Right lobe of liver (tissue), 6 donors: Measurements from ENCODE around the gene GALNT7. TPM values are rescaled to one million over a fixed set of nuclear protein-coding genes. Genes with fewer than 3 reads are reported as not detected.

Source experiments
- ATAC-seq, 4 donors: fragments of 200-7000 bp; cut with Tn5 transposase; one replicate each; pipeline ENCODE4 v1.9.1; 2020; ENCODE audit warnings: mild to moderate bottlenecking in 4 of 4, moderate library complexity in 4 of 4
- DNase-seq, 3 donors: peaks; one replicate each; pipeline ENCODE4 v3.0.0-alpha.2; 2020
- H3K27ac ChIP-seq, 3 donors: fragments of 200-600 bp; one replicate each; pipeline ENCODE4 v1.8.0; 2022
- H3K27me3 ChIP-seq, 2 donors: fragments of 200-600 bp; one replicate each; pipeline ENCODE4 v1.8.0; 2022
- H3K36me3 ChIP-seq, 4 donors: fragments of 200-600 bp; sonication (generic) in 1 of 4; one replicate each; pipeline versions ENCODE4 v1.5.1 to v1.8.0; 2017 to 2022; ENCODE audit warnings: control low read depth in 1 of 4
- H3K4me1 ChIP-seq, 4 donors: fragments of 200-600 bp; sonication (generic) in 1 of 4; one replicate each; pipeline versions ENCODE4 v1.5.1 to v1.8.0; 2017 to 2022; ENCODE audit warnings: control low read depth in 1 of 4
- H3K4me3 ChIP-seq, 3 donors: fragments of 200-600 bp; one replicate each; pipeline ENCODE4 v1.8.0; 2022
- H3K9me3 ChIP-seq, 4 donors: fragments of 200-600 bp; sonication (generic) in 1 of 4; one replicate each; pipeline versions ENCODE4 v1.5.1 to v1.8.0; 2017 to 2022; ENCODE audit warnings: control low read depth in 1 of 4
- POLR2A ChIP-seq: fragments of 450-650 bp; IDR thresholded peaks from one replicate; pipeline ENCODE4 v1.6.1; 2017; ENCODE audit warnings: antibody characterized with exemption, mild to moderate bottlenecking
- WGBS: methylation state at CpG from one replicate; pipeline ENCODE4 v1.1.6; 2018; ENCODE audit warnings: low coverage, low lambda C conversion rate; ENCODE audit not compliant: insufficient coverage; ENCODE audit errors: missing lambda C conversion rate; 5-methylcytosine and 5-hydroxymethylcytosine counted together
- intact Hi-C, 2 donors: fragments of 100-400 bp; cut with DNase I; formaldehyde crosslinking; loops; one replicate each; pipeline versions ENCODE4 v1.11.2 to v1.14.1; 2022
- total RNA-seq, 6 experiments: library from RNA; depleted of rRNA in 2 of 6; stranded (reverse); fragments of >200 nt in 2 of 6; fragmentation: NEBNext Ultra II Directional in 3 of 6; extraction: Animal tissue kit (Norgen Biotek cat#: 25700) in 3 of 6; gene quantifications; one replicate each; pipeline versions ENCODE4 v1.1.0 to v1.2.4, GENCODE V29; 2016 to 2023
- TF ChIP-seq, protein P1 (sequence below), 4 donors: fragments of 200-600 bp in 3 of 4; fragments of 450-650 bp in 1 of 4; IDR thresholded peaks; one replicate each; pipeline versions ENCODE4 v1.5.1 to v1.8.0; 2016 to 2022; ENCODE audit warnings: antibody characterized with exemption in 4 of 4, mild to moderate bottlenecking in 2 of 4
- donor health status: DM: no; HTN: yes; CAD: no.
- donor health status: DM: no; HTN: no; CAD: no.
- donor health status: DM: no; HTN: no; CAD: no.
- donor health status: DM: no; HTN: yes; CAD: no.
- donor health status: DM: no; HTN: yes; CAD: no.

GALNT7 gene
- total RNA-seq, 6 experiments from 2014 or later, result 0.62 to 2.2 (median 1.4) TPM

DNA sequence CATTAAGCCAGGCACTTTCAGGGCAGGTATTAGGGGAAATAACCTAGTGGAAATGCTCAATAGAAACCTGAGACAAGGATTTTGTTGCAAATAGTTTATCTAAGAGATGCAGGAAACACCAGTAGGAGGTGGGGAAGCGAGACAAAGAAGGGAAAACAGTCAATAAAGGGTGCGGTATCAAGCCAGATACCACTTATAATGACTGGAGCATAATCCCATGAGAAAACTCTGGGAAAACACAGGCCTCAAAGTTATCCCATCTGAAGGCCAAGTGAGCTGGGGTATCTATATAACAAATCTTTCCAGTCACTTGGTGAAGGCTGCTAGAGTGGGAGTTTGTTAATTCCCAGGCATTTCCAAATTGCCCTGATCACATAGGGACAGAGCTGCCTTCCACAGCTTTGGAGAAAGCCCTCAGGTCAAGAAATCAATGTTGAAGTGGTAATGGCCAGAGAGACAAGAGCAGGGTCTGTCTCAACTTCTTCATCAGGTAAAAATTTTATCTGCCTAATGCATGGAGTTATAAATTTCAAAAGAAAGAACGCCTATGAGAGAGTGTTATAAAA is 175.3 kb downstream of the GALNT7 start:
- TF ChIP-seq POLR2A, result no peak
- TF ChIP-seq, protein P1, sequence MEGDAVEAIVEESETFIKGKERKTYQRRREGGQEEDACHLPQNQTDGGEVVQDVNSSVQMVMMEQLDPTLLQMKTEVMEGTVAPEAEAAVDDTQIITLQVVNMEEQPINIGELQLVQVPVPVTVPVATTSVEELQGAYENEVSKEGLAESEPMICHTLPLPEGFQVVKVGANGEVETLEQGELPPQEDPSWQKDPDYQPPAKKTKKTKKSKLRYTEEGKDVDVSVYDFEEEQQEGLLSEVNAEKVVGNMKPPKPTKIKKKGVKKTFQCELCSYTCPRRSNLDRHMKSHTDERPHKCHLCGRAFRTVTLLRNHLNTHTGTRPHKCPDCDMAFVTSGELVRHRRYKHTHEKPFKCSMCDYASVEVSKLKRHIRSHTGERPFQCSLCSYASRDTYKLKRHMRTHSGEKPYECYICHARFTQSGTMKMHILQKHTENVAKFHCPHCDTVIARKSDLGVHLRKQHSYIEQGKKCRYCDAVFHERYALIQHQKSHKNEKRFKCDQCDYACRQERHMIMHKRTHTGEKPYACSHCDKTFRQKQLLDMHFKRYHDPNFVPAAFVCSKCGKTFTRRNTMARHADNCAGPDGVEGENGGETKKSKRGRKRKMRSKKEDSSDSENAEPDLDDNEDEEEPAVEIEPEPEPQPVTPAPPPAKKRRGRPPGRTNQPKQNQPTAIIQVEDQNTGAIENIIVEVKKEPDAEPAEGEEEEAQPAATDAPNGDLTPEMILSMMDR (IDR thresholded peaks at IDR 0.05), result no peak
- DNase-seq, result no peak
- Histone ChIP-seq H3K4me1 (no peaks in the 10 kb centered on the region), H3K9me3 (no peaks in the 10 kb centered on the region), H3K4me3 (no peak overlapping the region), H3K27me3 (no peaks in the 10 kb centered on the region), H3K36me3 (no peaks in the 10 kb centered on the region), H3K27ac (no peak overlapping the region)
- ATAC-seq, result no peak
- intact Hi-C loops, result no loop called here
- 72% methylated on average over 3 of the region's 3 CpGs for WGBS

DNA sequence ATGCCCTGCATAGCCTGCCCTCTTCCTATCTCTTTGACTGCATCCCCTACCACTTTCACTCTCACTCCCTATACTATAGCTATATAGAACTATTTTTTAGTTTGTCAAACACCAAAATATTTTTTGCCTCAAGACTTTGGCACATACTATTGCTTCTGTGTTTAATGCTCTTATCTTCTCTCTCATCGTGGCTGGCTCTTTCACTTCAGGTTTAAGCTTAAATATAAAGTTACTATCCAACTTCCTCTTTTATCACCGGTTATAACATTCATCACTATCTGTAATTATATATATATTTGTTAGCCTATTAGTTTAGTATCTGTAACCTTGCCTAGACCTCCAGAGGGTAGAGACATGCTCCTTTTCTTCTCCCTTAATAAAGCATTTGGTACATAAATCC is 177.0 kb downstream of the GALNT7 start:
- H3K4me3 ChIP-seq, result no peak overlapping the region
- H3K4me1 ChIP-seq, result no peaks in the 10 kb centered on the region
- no peaks in the 10 kb centered on the region for H3K27me3 ChIP-seq
- ATAC-seq (no peak), DNase-seq (no peak)
- no peak overlapping the region for H3K27ac ChIP-seq
- no peaks in the 10 kb centered on the region for H3K9me3 ChIP-seq
- intact Hi-C loops, result no loop called here
- TF ChIP-seq, protein P1 (IDR thresholded peaks at IDR 0.05), result no peak
- TF ChIP-seq POLR2A, result no peak
- H3K36me3 ChIP-seq, result no peaks in the 10 kb centered on the region
- 47% methylated on average over 2 of the region's 2 CpGs for WGBS

DNA sequence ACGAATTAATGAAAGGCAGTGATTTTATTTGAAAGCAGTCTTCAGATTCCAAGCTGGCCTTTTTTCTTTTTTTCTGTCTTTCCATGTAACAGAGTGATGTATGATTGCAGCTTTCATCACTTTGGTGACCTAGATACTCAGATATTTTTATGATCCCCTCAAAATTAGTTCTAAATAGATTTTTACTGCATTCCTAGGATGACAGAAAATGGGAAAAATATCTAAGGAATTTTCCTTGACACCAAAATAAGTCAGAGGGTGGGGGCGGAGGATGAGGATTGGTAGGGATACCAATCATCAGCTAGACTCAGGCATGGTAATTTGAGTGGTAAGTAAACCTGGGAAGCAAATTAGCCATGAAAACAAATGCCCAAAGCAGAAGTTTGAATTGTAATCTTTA is 177.5 kb downstream of the GALNT7 start:
- WGBS, result 81% methylated on average over 2 of the region's 2 CpGs
- no peaks in the 10 kb centered on the region for H3K9me3 ChIP-seq

DNA sequence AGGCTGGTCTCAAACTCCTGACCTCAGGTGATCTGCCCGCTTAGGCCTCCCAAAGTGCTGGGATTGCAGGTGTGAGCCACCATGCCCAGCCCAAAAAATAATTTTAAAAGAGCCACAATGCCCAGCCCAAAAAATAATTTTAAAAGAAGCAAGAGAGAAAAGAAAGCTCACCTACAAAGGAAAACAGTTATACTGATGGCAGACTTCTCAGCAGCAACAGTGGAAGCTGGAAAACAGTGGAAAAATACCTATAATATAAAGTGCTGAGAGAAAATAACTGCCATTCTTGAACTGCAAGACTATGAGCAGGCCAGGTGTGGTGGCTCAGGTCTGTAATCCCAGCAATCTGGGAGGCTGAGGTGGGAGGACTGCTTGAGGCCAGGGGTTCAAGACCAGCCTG is 178.9 kb downstream of the GALNT7 start:
- intact Hi-C loops, result no loop called here
- no peak for DNase-seq
- Histone ChIP-seq H3K4me1 (no peaks in the 10 kb centered on the region), H3K4me3 (no peak overlapping the region), H3K27ac (no peak overlapping the region), H3K9me3 (no peaks in the 10 kb centered on the region), H3K27me3 (no peaks in the 10 kb centered on the region), H3K36me3 (no peaks in the 10 kb centered on the region)
- no peak for TF ChIP-seq POLR2A
- TF ChIP-seq, protein P1 (IDR thresholded peaks at IDR 0.05), result no peak
- 100% methylated on average over 1 of the region's 1 CpG for WGBS
- no peak for ATAC-seq

More for the DNA sequence above, 177.5 kb downstream of the GALNT7 start:
- no peak for DNase-seq
- Histone ChIP-seq H3K4me1 (no peaks in the 10 kb centered on the region), H3K4me3 (no peak overlapping the region), H3K36me3 (no peaks in the 10 kb centered on the region), H3K27me3 (no peaks in the 10 kb centered on the region), H3K27ac (no peak overlapping the region)
- intact Hi-C loops, result no loop called here
- ATAC-seq, result no peak
- TF ChIP-seq, protein P1 (IDR thresholded peaks at IDR 0.05), result no peak
- no peak for TF ChIP-seq POLR2A

DNA sequence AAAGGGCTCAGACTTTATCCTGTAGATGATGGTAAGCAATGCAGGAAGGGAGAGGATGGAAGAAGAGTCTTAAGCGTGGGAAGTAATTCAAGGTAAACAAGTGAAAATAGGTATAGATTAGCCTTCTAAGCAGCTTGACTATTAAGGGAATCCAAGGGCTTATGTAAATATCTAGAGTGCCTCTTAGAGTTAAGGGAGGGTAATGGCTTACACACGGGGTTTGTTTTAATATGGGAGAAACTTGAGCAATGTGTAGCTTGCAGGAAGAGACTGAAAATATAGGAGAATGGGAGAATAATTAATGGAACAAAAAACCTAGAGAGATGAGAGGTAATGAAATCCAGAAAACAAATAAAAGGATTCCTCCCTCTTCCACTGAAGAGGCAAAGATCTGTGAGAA is 189.3 kb downstream of the GALNT7 start:
- H3K9me3 ChIP-seq, result no peaks in the 10 kb centered on the region
- TF ChIP-seq POLR2A, result no peak
- TF ChIP-seq, protein P1 (IDR thresholded peaks at IDR 0.05), result no peak
- ATAC-seq (no peak), DNase-seq (no peak)
- H3K27me3 ChIP-seq, result no peaks in the 10 kb centered on the region
- H3K4me1 ChIP-seq, result no peaks in the 10 kb centered on the region
- H3K27ac ChIP-seq, result no peak overlapping the region
- intact Hi-C loops, result no loop called here
- no peaks in the 10 kb centered on the region for H3K36me3 ChIP-seq
- 55% methylated on average over 2 of the region's 2 CpGs for WGBS
- no peak overlapping the region for H3K4me3 ChIP-seq
